Esophagus squamous epithelium (tissue), 5 donors: ENCODE results near the gene SYDE1. TPM values are rescaled to one million over a fixed set of nuclear protein-coding genes. Genes with fewer than 3 reads are reported as not detected.

Source experiments
- DNase-seq: peaks from one replicate; lab custom pipeline; 2025; lab: John Stamatoyannopoulos, UW
- H3K27ac ChIP-seq, 4 donors: fragments of 200-600 bp; sonication (generic); one replicate each; pipeline ENCODE4 v1.5.1; 2016 to 2019; ENCODE audit warnings: mild to moderate bottlenecking in 1 of 4
- H3K27me3 ChIP-seq, 4 donors: fragments of 200-600 bp; sonication (generic); 1 replicate in 3 of 4; 2 replicates in 1 of 4; pipeline versions ENCODE4 v1.5.1 to v1.6.0; 2017 to 2021; ENCODE audit warnings: antibody characterized with exemption in 1 of 4
- H3K36me3 ChIP-seq, 3 donors: fragments of 200-600 bp; sonication (generic); one replicate each; pipeline ENCODE4 v1.5.1; 2016 to 2019
- H3K4me1 ChIP-seq, 3 donors: fragments of 200-600 bp; sonication (generic); one replicate each; pipeline ENCODE4 v1.5.1; 2017 to 2019
- H3K4me3 ChIP-seq, 4 donors: fragments of 200-600 bp; sonication (generic); 1 replicate in 3 of 4; 2 replicates in 1 of 4; pipeline ENCODE4 v1.5.1; 2016 to 2019; ENCODE audit warnings: mild to moderate bottlenecking in 2 of 4, moderate library complexity in 1 of 4
- H3K9me3 ChIP-seq, 3 donors: fragments of 200-600 bp; sonication (generic); one replicate each; pipeline ENCODE4 v1.5.1; 2016 to 2019
- CTCF ChIP-seq, 6 experiments: fragments of 450-650 bp in 4 of 6; fragments of 200-600 bp in 2 of 6; sonication (generic) in 2 of 6; IDR thresholded peaks; one replicate each; pipeline ENCODE4 v1.5.1; 2016 to 2019; ENCODE audit warnings: antibody characterized with exemption in 6 of 6, mild to moderate bottlenecking in 4 of 6, moderate library complexity in 4 of 6
- POLR2A ChIP-seq, 4 donors: fragments of 450-650 bp; IDR thresholded peaks; one replicate each; pipeline ENCODE4 v1.6.1; 2017; ENCODE audit warnings: antibody characterized with exemption in 4 of 4, mild to moderate bottlenecking in 4 of 4, moderate library complexity in 3 of 4
- WGBS, 2 donors: methylation state at CpG; one replicate each; pipeline ENCODE4 v1.1.5; 2018; 5-methylcytosine and 5-hydroxymethylcytosine counted together
- intact Hi-C: fragments of 100-400 bp; cut with DNase I; formaldehyde crosslinking; loops from one replicate; pipeline ENCODE4 v1.15.0; 2022
- total RNA-seq, 4 donors: library from RNA; depleted of rRNA; stranded (reverse); fragments of >200 nt; gene quantifications; one replicate each; pipeline ENCODE4 v1.1.0, GENCODE V29; 2016
- donor health status: DM: yes; HTN: yes; CAD: no.

The SYDE1 gene
- total RNA-seq, 4 donors from 2014 or later: 1.4 to 10.3 (median 4.6) TPM

- Histone ChIP-seq H3K9me3 (no peaks in the 10 kb centered on the region), H3K27me3 (no peaks in the 10 kb centered on the region), H3K4me1 (peaks cover 0 to 20% (median 3%) of the 10 kb centered on the region in 3 donors), H3K36me3 (peaks cover 31 to 100% (median 48%) of the 10 kb centered on the region in 3 donors), H3K27ac (peak overlapping the region; percentile 14 to 55 (median 30)), H3K4me3 (no peak overlapping the region)
- intact Hi-C loops: no loop called here
- TF ChIP-seq CTCF (IDR thresholded peaks at IDR 0.05) (no peak), POLR2A (IDR thresholded peaks at IDR 0.05) (no peak)
- WGBS, 2 donors: 70 to 83% methylated on average over 2 to 7 of the region's 23 CpGs
- DNase-seq: no peak
Measured at GRCh38 chr19:15115762-15116615, 8.8 kb downstream of the SYDE1 start.

- no peaks in the 10 kb centered on the region for H3K9me3 ChIP-seq
- no peak for DNase-seq
- no peak overlapping the region for H3K27ac ChIP-seq
- H3K4me3 ChIP-seq: no peak overlapping the region
- peaks cover 0 to 20% (median 3%) of the 10 kb centered on the region in 3 donors for H3K4me1 ChIP-seq
- TF ChIP-seq POLR2A (IDR thresholded peaks at IDR 0.05) (no peak), CTCF (IDR thresholded peaks at IDR 0.05) (no peak)
- intact Hi-C loops: no loop called here
- WGBS, 2 donors: 81 to 88% methylated on average over 8 to 10 of the region's 12 CpGs
- H3K36me3 ChIP-seq: peaks cover 31 to 100% (median 48%) of the 10 kb centered on the region in 3 donors
- H3K27me3 ChIP-seq: no peaks in the 10 kb centered on the region
Measured at GRCh38 chr19:15116856-15117255, 9.7 kb downstream of the SYDE1 start.

- TF ChIP-seq POLR2A (IDR thresholded peaks at IDR 0.05) (no peak), CTCF (IDR thresholded peaks at IDR 0.05) (no peak)
- intact Hi-C loops: no loop called here
- H3K36me3 ChIP-seq: peaks cover 44 to 100% (median 54%) of the 10 kb centered on the region in 3 donors
Measured at GRCh38 chr19:15118248-15118647, 11.0 kb downstream of the SYDE1 start.

GRCh38 chr19:15118789-15119494 lies 11.7 kb downstream of the SYDE1 start:
- H3K27ac ChIP-seq: peak overlapping the region in 2 of 4 donors; percentile 32 to 61
- 83 to 98% methylated on average over 9 to 13 of the region's 20 CpGs for WGBS, 2 donors
- DNase-seq: no peak
- peaks cover 3 to 31% (median 5%) of the 10 kb centered on the region in 3 donors for H3K4me1 ChIP-seq
- H3K36me3 ChIP-seq: peaks cover 44 to 96% (median 50%) of the 10 kb centered on the region in 3 donors
- H3K27me3 ChIP-seq: no peaks in the 10 kb centered on the region
- intact Hi-C loops: no loop called here
- no peaks in the 10 kb centered on the region for H3K9me3 ChIP-seq
- no peak overlapping the region for H3K4me3 ChIP-seq
- TF ChIP-seq CTCF (IDR thresholded peaks at IDR 0.05) (no peak), POLR2A (IDR thresholded peaks at IDR 0.05) (no peak)

More at GRCh38 chr19:15118248-15118647, 11.0 kb downstream of the SYDE1 start:
- no peak for DNase-seq
- no peaks in the 10 kb centered on the region for H3K9me3 ChIP-seq
- WGBS, 2 donors: 100% methylated on average over 1 of the region's 2 CpGs; no CpG with 5 or more reads in 1 of the 2 donors
- H3K27me3 ChIP-seq: no peaks in the 10 kb centered on the region
- H3K27ac ChIP-seq: peak overlapping the region in 3 of 4 donors; percentile 28 to 61 (median 32)
- peaks cover 0 to 24% (median 3%) of the 10 kb centered on the region in 3 donors for H3K4me1 ChIP-seq
- no peak overlapping the region for H3K4me3 ChIP-seq
